K562 (cell line): Measurements from ENCODE around the gene COA3. TPM values are rescaled to one million over a fixed set of nuclear protein-coding genes. Genes with fewer than 3 reads are reported as not detected.

Experiments used
- ATAC-seq: fragments of 200-7000 bp; cut with Tn5 transposase; 3 replicates; pipeline ENCODE4 v1.9.1; 2020; ENCODE audit warnings: moderate library complexity
- BruUV-seq: library from RNA; stranded (reverse); fragments of 400-500 nt; replicated peaks from 2 replicates; lab custom pipeline; 2021; lab: Mats Ljungman, UMichigan
- CTCF ChIA-PET: fragments of 300-600 bp; formaldehyde crosslinking; extraction: SDS; loops from one replicate; lab custom pipeline; 2021; ENCODE audit warnings: low intra/inter-chr PET ratio; lab: Yijun Ruan, JAX
- POLR2A ChIA-PET: fragments of 300-600, 350-650 bp; sonication (Branson Sonifier 250); formaldehyde crosslinking; extraction: SDS; loops from one replicate; lab custom pipeline; 2021; ENCODE audit warnings: antibody characterized with exemption, inconsistent platforms; lab: Yijun Ruan, JAX
- DNase-seq, 4 experiments: peaks; one replicate each; pipeline versions ENCODE4 v3.0.0 to v3.0.0-alpha.2; 2011 to 2018; ENCODE audit warnings: low spot score in 3 of 4, mixed read lengths in 3 of 4; ENCODE audit errors: extremely low read depth in 1 of 4
- FAIRE-seq: peaks from 2 replicates; lab custom pipeline; 2011; peaks lifted over from hg19 to GRCh38; lab: Jason Lieb, UNC
- H2AFZ ChIP-seq: 2 replicates; pipeline ENCODE4 v1.6.0; 2011; ENCODE audit warnings: low read depth, low read length, control low read depth, inconsistent platforms
- H3K27ac ChIP-seq: fragments of 200-600 bp; 3 replicates; pipeline ENCODE4 v1.8.0; 2011; ENCODE audit warnings: low read depth, mild to moderate bottlenecking, control low read depth, inconsistent platforms, low read length, moderate library complexity, mixed read lengths; ENCODE audit errors: extremely low read depth
- H3K27me3 ChIP-seq, 2 experiments: fragments of 300-600 bp in 1 of 2; 2 replicates in 1 of 2; 3 replicates in 1 of 2; pipeline versions ENCODE4 v1.6.0 to v1.8.0; 2011; ENCODE audit warnings: inconsistent platforms in 2 of 2, low read length in 2 of 2, mild to moderate bottlenecking in 1 of 2, mixed read lengths in 1 of 2, moderate library complexity in 1 of 2; ENCODE audit not compliant: control insufficient read depth in 2 of 2, insufficient read depth in 2 of 2
- H3K36me3 ChIP-seq: fragments of 300-600 bp; 3 replicates; pipeline ENCODE4 v1.8.0; 2011; ENCODE audit warnings: mild to moderate bottlenecking, low read length, inconsistent platforms; ENCODE audit not compliant: control insufficient read depth, insufficient read depth
- H3K4me1 ChIP-seq, 2 experiments: fragments of 200-600 bp in 1 of 2; replicated peaks in 1 of 2; 2 replicates in 1 of 2; 3 replicates in 1 of 2; pipeline versions ENCODE4 v1.5.1 to v1.8.0; 2011; ENCODE audit warnings: inconsistent platforms in 2 of 2, low read length in 2 of 2, mild to moderate bottlenecking in 1 of 2, mixed read lengths in 1 of 2, moderate library complexity in 1 of 2; ENCODE audit not compliant: control insufficient read depth in 2 of 2, insufficient read depth in 2 of 2
- H3K4me2 ChIP-seq: 2 replicates; pipeline ENCODE4 v1.6.1; 2011; ENCODE audit warnings: low read length, control low read depth, inconsistent platforms, mixed read lengths; ENCODE audit not compliant: insufficient read depth
- H3K4me3 ChIP-seq: fragments of 200-600 bp; sonication (generic), shearing (Covaris generic); 2 replicates; pipeline ENCODE4 v1.5.1; 2016; ENCODE audit warnings: control low read depth, inconsistent platforms
- H3K79me2 ChIP-seq: fragments of 200-600 bp; 3 replicates; pipeline ENCODE4 v1.8.0; 2011; ENCODE audit warnings: low read length, inconsistent platforms; ENCODE audit not compliant: control insufficient read depth, insufficient read depth
- H3K9ac ChIP-seq, 2 experiments: 2 replicates each; pipeline versions ENCODE4 v1.6.0 to v1.6.1; 2011; ENCODE audit warnings: low read depth in 2 of 2, low read length in 2 of 2, control low read depth in 1 of 2, inconsistent platforms in 1 of 2, mild to moderate bottlenecking in 1 of 2, mixed read lengths in 1 of 2; ENCODE audit not compliant: insufficient read depth in 1 of 2
- H3K9me1 ChIP-seq: one replicate; pipeline ENCODE4 v1.6.0; 2011; ENCODE audit warnings: inconsistent platforms, mild to moderate bottlenecking, low read length, moderate library complexity; ENCODE audit not compliant: control insufficient read depth, insufficient read depth
- H3K9me3 ChIP-seq: replicated peaks from 2 replicates; pipeline ENCODE4 v1.5.1; 2011; ENCODE audit warnings: low read depth, low read length, inconsistent platforms; ENCODE audit not compliant: control insufficient read depth, insufficient read depth
- H4K20me1 ChIP-seq: replicated peaks from 2 replicates; pipeline ENCODE4 v1.6.1; 2011; ENCODE audit warnings: low read length, inconsistent platforms, mixed read lengths; ENCODE audit not compliant: control insufficient read depth, insufficient read depth
- POLR2A ChIP-seq: fragments of 450-650 bp; conservative IDR thresholded peaks from 2 replicates; pipeline ENCODE4 v1.6.1; 2016
- POLR2G ChIP-seq: fragments of 200-400 bp; formaldehyde crosslinking; IDR thresholded peaks from 2 replicates; pipeline ENCODE4 v1.6.1; 2017; ENCODE audit warnings: low read depth, mild to moderate bottlenecking, antibody characterized with exemption, low read length, moderate library complexity
- TRIM24 ChIP-seq, 2 experiments: fragments of 450-650 bp; IDR thresholded peaks; 2 replicates each; pipeline ENCODE4 v1.6.1; 2016
- ZNF121 ChIP-seq: sonication (generic); formaldehyde crosslinking; conservative IDR thresholded peaks from 2 replicates; pipeline ENCODE4 v1.8.0; 2022; ENCODE audit warnings: missing genetic modification reagents
- WGBS: fragments of 100-300 bp; shearing (Covaris generic); methylation state at CpG from one replicate; pipeline ENCODE4 v1.1.6; 2016; ENCODE audit warnings: low coverage, mixed read lengths; ENCODE audit not compliant: insufficient coverage; ENCODE audit errors: missing lambda C conversion rate; 5-methylcytosine and 5-hydroxymethylcytosine counted together
- in situ Hi-C: fragments of 300-500 bp; cut with MboI; formaldehyde crosslinking; loops from 4 replicates; pipeline ENCODE4 v1.15.0; 2018; ENCODE audit warnings: inconsistent platforms, mixed read lengths
- intact Hi-C: fragments of 100-400 bp; cut with micrococcal nuclease; formaldehyde crosslinking; loops from 2 replicates; pipeline ENCODE4 v1.14.2; 2022
- polyA plus RNA-seq, 8 experiments: library from polyadenylated mRNA; depleted of rRNA in 4 of 8; stranded (reverse) in 5 of 8; unstranded in 3 of 8; fragments of >200 nt; fragmentation: Nextera tagmentation in 2 of 8; fragmentation: Illumina TruSeq in 1 of 8; extraction: Ambion mirVana in 2 of 8; extraction: Trizol in 1 of 8; gene quantifications; 2 replicates each; pipeline versions ENCODE4 v1.2.1 to v1.2.3, GENCODE V29; 2011 to 2014; ENCODE audit warnings: inconsistent platforms in 1 of 8, missing spikeins in 1 of 8
- total RNA-seq, 7 experiments: library from RNA; depleted of rRNA in 6 of 7; stranded (reverse); fragments of >200 nt in 6 of 7; fragmentation: Illumina TruSeq in 2 of 7; extraction: Trizol in 2 of 7; gene quantifications; 2 replicates each; pipeline versions ENCODE4 v1.2.1 to v1.2.3, GENCODE V29; 2011 to 2021; ENCODE audit warnings: low replicate concordance in 1 of 7

Gene COA3
- total and polyA plus RNA-seq, 9 of the 15 experiments (the other 6 are each of a cell fraction or from before 2014, with no cell fraction given) = 49.6 to 153 (median 61.4) TPM

DNA sequence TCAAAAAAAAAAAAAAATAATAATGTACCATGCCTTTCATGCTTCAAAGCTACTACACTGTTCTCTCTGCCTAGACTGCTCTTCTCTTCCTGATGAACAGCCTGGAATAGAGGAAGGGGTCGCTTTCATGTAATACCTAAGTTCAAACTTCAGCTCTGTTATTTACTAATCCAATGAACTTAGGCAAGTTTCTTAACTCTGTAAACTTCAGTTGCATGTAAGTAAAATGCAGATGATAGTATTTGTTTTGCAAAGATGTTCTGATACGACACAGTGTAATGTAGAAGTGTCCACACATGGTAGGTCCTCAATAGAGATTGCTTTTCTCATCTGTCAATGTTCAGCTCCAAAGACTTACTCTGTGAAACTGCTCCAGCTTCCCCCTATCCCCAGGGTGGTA lies 6.6 kb downstream of the COA3 start:
- Histone ChIP-seq H3K4me1 (peaks cover 4 to 30% of the 10 kb centered on the region in 2 experiments; a peak in 3 of 5 replicates), H3K9me1 (no peaks in the 10 kb centered on the region), H3K4me2 (no peak overlapping the region), H3K27me3 (no peaks in the 10 kb centered on the region), H3K79me2 (0 out of 3 replicates have a peak, but pooled peaks cover 2% of the 10 kb centered on the region), H3K9ac (no peak overlapping the region), H3K4me3 (no peak overlapping the region), H3K27ac (no peak overlapping the region), H3K9me3 (no peaks in the 10 kb centered on the region), H3K36me3 (peaks cover 62% of the 10 kb centered on the region), H2AFZ (no peak overlapping the region), H4K20me1 (no peaks in the 10 kb centered on the region)
- 86% methylated on average over 2 of the region's 2 CpGs for WGBS
- intact Hi-C loops = no loop called here
- TF ChIP-seq POLR2A (0 out of 2 replicates have a peak, but pooled peaks have one; percentile 7), ZNF121 (CRISPR knock-in tag) (no peak)
- ChIA-PET CTCF (no interaction called here), POLR2A (interaction anchor here (0.9 to 1.3 kb wide), 2 partner anchors 12 to 20 kb away, joined by 3 to 4 read pairs; partner anchors contain the start of gene WNK4)
- DNase-seq (no peak), ATAC-seq (no peak), FAIRE-seq (peak; percentile 26)
- BruUV-seq = no TSS peak
- in situ Hi-C loops = no loop called here

DNA sequence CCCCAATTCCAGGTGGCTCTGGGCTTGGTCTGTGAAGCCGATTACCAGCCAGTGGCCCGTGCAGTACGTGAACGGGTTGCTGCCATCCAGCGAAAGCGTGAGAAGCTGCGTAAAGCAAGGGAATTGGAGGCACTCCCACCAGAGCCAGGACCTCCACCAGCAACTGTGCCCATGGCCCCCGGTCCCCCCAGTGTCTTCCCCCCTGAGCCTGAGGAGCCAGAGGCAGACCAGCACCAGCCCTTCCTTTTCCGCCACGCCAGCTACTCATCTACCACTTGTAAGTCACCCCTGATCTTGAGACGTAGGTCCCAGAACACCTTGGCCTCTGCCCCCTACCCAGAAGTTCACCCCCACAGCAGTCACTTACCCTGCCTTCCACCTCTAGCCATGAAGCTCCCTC lies 11.2 kb downstream of the COA3 start:
- no peaks in the 10 kb centered on the region for H3K9me1 ChIP-seq
- no peak overlapping the region for H2AFZ ChIP-seq
- TF ChIP-seq TRIM24 (IDR thresholded peaks at IDR 0.05) (no peak), POLR2G (0 out of 2 replicates have a peak, but pooled peaks have one; percentile 30)
- FAIRE-seq (no peak), DNase-seq (no peak), ATAC-seq (no peak)
- H3K9ac ChIP-seq = peak overlapping the region in 1 of 2 experiments; percentile 68; a peak in 2 of 4 replicates
- H3K4me1 ChIP-seq = peaks cover 0 to 39% of the 10 kb centered on the region in 2 experiments; a peak in 3 of 5 replicates
- intact Hi-C loops (no loop called here), in situ Hi-C loops (no loop called here)
- no peak overlapping the region for H3K4me3 ChIP-seq
- 91% methylated on average over 9 of the region's 11 CpGs for WGBS
- H3K36me3 ChIP-seq = peaks cover 82% of the 10 kb centered on the region
- H3K27ac ChIP-seq = no peak overlapping the region
- peaks cover 14% of the 10 kb centered on the region for H3K79me2 ChIP-seq
- H4K20me1 ChIP-seq = no peaks in the 10 kb centered on the region
- ChIA-PET CTCF (no interaction called here), POLR2A (interaction anchor here (1.9 to 2.5 kb wide), 3 partner anchors 9 to 11 kb away, joined by 6 to 8 read pairs (median 7); partner anchors contain the start of genes CNTD1 and COA3)
- no peaks in the 10 kb centered on the region for H3K9me3 ChIP-seq
- no peaks in the 10 kb centered on the region for H3K27me3 ChIP-seq
- BruUV-seq = no TSS peak
- H3K4me2 ChIP-seq = no peak overlapping the region
